SK-N-SH (cell line): Measurements from ENCODE around the gene MMP2. TPM values are rescaled to one million over a fixed set of nuclear protein-coding genes. Genes with fewer than 3 reads are reported as not detected.

Source experiments
- CTCF ChIA-PET: fragments of 300-600, 350-600 bp; formaldehyde crosslinking; extraction: SDS; loops from one replicate; lab custom pipeline; 2021; lab: Yijun Ruan, JAX
- POLR2A ChIA-PET: fragments of 350-600 bp; sonication (Branson Sonifier 250); formaldehyde crosslinking; extraction: SDS; loops from one replicate; lab custom pipeline; 2020; ENCODE audit warnings: antibody characterized with exemption, inconsistent platforms; lab: Yijun Ruan, JAX
- DNase-seq: peaks from one replicate; pipeline ENCODE4 v3.0.0; 2012
- H2AFZ ChIP-seq: fragments of 200-600 bp; sonication (generic); 2 replicates; pipeline ENCODE4 v1.8.1; 2016; ENCODE audit warnings: antibody characterized with exemption, mild to moderate bottlenecking, low read depth
- H3F3A ChIP-seq: fragments of 200-600 bp; sonication (generic); replicated peaks from 2 replicates; pipeline ENCODE3; 2016; ENCODE audit warnings: antibody characterized with exemption, mild to moderate bottlenecking; ENCODE audit not compliant: insufficient read depth
- H3K27ac ChIP-seq, 2 experiments: fragments of 200-500 bp in 1 of 2; fragments of 200-600 bp in 1 of 2; sonication (Bioruptor generic) in 1 of 2; sonication (generic), shearing (Covaris generic) in 1 of 2; 2 replicates each; pipeline versions ENCODE4 v1.5.1 to v1.6.1; 2014 to 2016; ENCODE audit warnings: low read depth in 2 of 2, inconsistent platforms in 1 of 2, low read length in 1 of 2, mild to moderate bottlenecking in 1 of 2, mixed read lengths in 1 of 2
- H3K27me3 ChIP-seq: fragments of 200-600 bp; sonication (generic), shearing (Covaris generic); 2 replicates; pipeline ENCODE4 v1.6.1; 2016; ENCODE audit warnings: mixed run types; ENCODE audit not compliant: insufficient read depth
- H3K36me3 ChIP-seq, 2 experiments: fragments of 200-500 bp in 1 of 2; fragments of 200-600 bp in 1 of 2; sonication (Bioruptor generic) in 1 of 2; sonication (generic) in 1 of 2; replicated peaks in 1 of 2; 2 replicates each; pipeline versions ENCODE3 to v1.5.1; 2014 to 2016; ENCODE audit warnings: low read length in 1 of 2, mild to moderate bottlenecking in 1 of 2; ENCODE audit not compliant: insufficient read depth in 2 of 2, control insufficient read depth in 1 of 2
- H3K4me1 ChIP-seq, 2 experiments: fragments of 200-500 bp in 1 of 2; fragments of 200-600 bp in 1 of 2; sonication (Bioruptor generic) in 1 of 2; sonication (generic), shearing (Covaris generic) in 1 of 2; 2 replicates each; pipeline versions ENCODE4 v1.5.1 to v1.6.1; 2014 to 2016; ENCODE audit warnings: low read depth in 1 of 2, low read length in 1 of 2, mixed run types in 1 of 2; ENCODE audit not compliant: insufficient read depth in 2 of 2, control insufficient read depth in 1 of 2
- H3K4me2 ChIP-seq: fragments of 200-600 bp; sonication (generic), shearing (Covaris generic); 2 replicates; pipeline ENCODE4 v1.6.1; 2017; ENCODE audit warnings: mixed run types
- H3K4me3 ChIP-seq, 2 experiments: fragments of 200-500 bp in 1 of 2; fragments of 200-600 bp in 1 of 2; sonication (Bioruptor generic) in 1 of 2; sonication (generic), shearing (Covaris generic) in 1 of 2; 2 replicates each; pipeline versions ENCODE4 v1.5.1 to v1.8.1; 2014 to 2016; ENCODE audit warnings: low read depth in 2 of 2, inconsistent platforms in 1 of 2, low read length in 1 of 2, mild to moderate bottlenecking in 1 of 2, mixed read lengths in 1 of 2, moderate library complexity in 1 of 2
- H3K79me2 ChIP-seq: fragments of 200-600 bp; sonication (generic); 2 replicates; pipeline ENCODE4 v1.8.1; 2017; ENCODE audit warnings: mild to moderate bottlenecking; ENCODE audit not compliant: insufficient read depth
- H3K9ac ChIP-seq: fragments of 200-600 bp; sonication (generic); 2 replicates; pipeline ENCODE4 v1.6.1; 2017; ENCODE audit warnings: mixed run types
- H3K9me2 ChIP-seq: fragments of 200-600 bp; sonication (generic); 2 replicates; pipeline ENCODE4 v1.6.1; 2017; ENCODE audit warnings: mixed run types
- H3K9me3 ChIP-seq: fragments of 200-600 bp; sonication (generic); 2 replicates; pipeline ENCODE4 v1.6.1; 2017; ENCODE audit warnings: mixed run types, mild to moderate bottlenecking, moderate library complexity
- H4K20me1 ChIP-seq: fragments of 200-600 bp; sonication (generic); 2 replicates; pipeline ENCODE4 v1.6.1; 2017; ENCODE audit warnings: mild to moderate bottlenecking, mixed run types; ENCODE audit not compliant: insufficient read depth
- EP300 ChIP-seq, 2 experiments: IDR thresholded peaks; 2 replicates each; pipeline versions ENCODE4 v1.4.0 to v1.6.1; 2012; ENCODE audit warnings: borderline replicate concordance in 1 of 2, low read depth in 1 of 2, low read length in 1 of 2
- IRF3 ChIP-seq: fragments of 150-350 bp; IDR thresholded peaks from 2 replicates; pipeline ENCODE4 v1.6.1; 2016; ENCODE audit warnings: mild to moderate bottlenecking, low read depth, low read length
- MAX ChIP-seq: IDR thresholded peaks from 2 replicates; pipeline ENCODE4 v1.4.0; 2012; ENCODE audit warnings: low read depth
- MXI1 ChIP-seq: IDR thresholded peaks from 2 replicates; pipeline ENCODE4 v1.6.1; 2012; ENCODE audit warnings: mild to moderate bottlenecking, low read depth, low read length, improper control_type of control experiment
- PBX3 ChIP-seq: IDR thresholded peaks from 2 replicates; pipeline ENCODE4; 2012
- RXRA ChIP-seq: IDR thresholded peaks from 2 replicates; pipeline ENCODE4 v1.4.0; 2012; ENCODE audit warnings: low read depth, mild to moderate bottlenecking, borderline replicate concordance
- SMC3 ChIP-seq: IDR thresholded peaks from 2 replicates; pipeline ENCODE4 v1.6.1; 2012; ENCODE audit warnings: low read depth, low read length, improper control_type of control experiment
- TCF12 ChIP-seq: IDR thresholded peaks from 2 replicates; pipeline ENCODE4 v1.4.0; 2012
- USF1 ChIP-seq: IDR thresholded peaks from 2 replicates; pipeline ENCODE4 v1.4.0; 2012; ENCODE audit warnings: low read depth, borderline replicate concordance
- ZBTB33 ChIP-seq: IDR thresholded peaks from 2 replicates; pipeline ENCODE4 v1.4.0; 2012; ENCODE audit warnings: low read depth, borderline replicate concordance
- WGBS: methylation state at CpG from one replicate; pipeline ENCODE4 v1.1.6; 2017; ENCODE audit warnings: low lambda C conversion rate; 5-methylcytosine and 5-hydroxymethylcytosine counted together
- polyA plus RNA-seq, 3 experiments: library from polyadenylated mRNA; depleted of rRNA; stranded (reverse); fragments of >200 nt; gene quantifications; 2 replicates each; pipeline ENCODE4 v1.2.3, GENCODE V29; 2012

The MMP2 gene
- polyA plus RNA-seq, 1 of the 3 experiments (the other 2 are of a cell fraction): 1,101 TPM

- no peak overlapping the region for H2AFZ ChIP-seq
- no peaks in the 10 kb centered on the region for H3K9me2 ChIP-seq
- H3K9me3 ChIP-seq: no peaks in the 10 kb centered on the region
- no peaks in the 10 kb centered on the region for H4K20me1 ChIP-seq
- 58% methylated on average over 6 of the region's 6 CpGs for WGBS
- H3K4me1 ChIP-seq: no peaks in the 10 kb centered on the region
- H3F3A ChIP-seq: peaks cover 4% of the 10 kb centered on the region
- ChIA-PET POLR2A (no interaction called here), CTCF (interaction anchor here (1.0 to 7.9 kb wide), 4 partner anchors 241 to 380 kb away, joined by 3 to 92 read pairs (median 4); no protein-coding TSS in a partner anchor)
- no peak overlapping the region for H3K4me2 ChIP-seq
- no peak overlapping the region for H3K9ac ChIP-seq
- no peaks in the 10 kb centered on the region for H3K79me2 ChIP-seq
- H3K36me3 ChIP-seq: no peaks in the 10 kb centered on the region
- H3K27me3 ChIP-seq: no peaks in the 10 kb centered on the region
- no peak overlapping the region for H3K27ac ChIP-seq
- DNase-seq: no peak
- TF ChIP-seq MXI1: no peak
- no peak for TF ChIP-seq MAX
- no peak for TF ChIP-seq SMC3
- no peak for TF ChIP-seq ZBTB33
- no peak overlapping the region for H3K4me3 ChIP-seq
Measured at GRCh38 chr16:55462241-55462640, 16.8 kb upstream of the MMP2 start.

- ChIA-PET POLR2A (interaction anchor here (0.9 kb wide), 1 partner anchor 242 kb away, joined by 5 read pairs; no protein-coding TSS in a partner anchor), CTCF (interaction anchor here (0.5 to 7.9 kb wide), 110 partner anchors 7 to 1919 kb away, joined by 3 to 130 read pairs (median 5); partner anchors contain the start of gene MMP2)
- no peaks in the 10 kb centered on the region for H3K36me3 ChIP-seq
- no peak overlapping the region for H2AFZ ChIP-seq
- 48% methylated on average over 4 of the region's 4 CpGs for WGBS
- no peaks in the 10 kb centered on the region for H3K27me3 ChIP-seq
- no peak for DNase-seq
- no peaks in the 10 kb centered on the region for H4K20me1 ChIP-seq
- H3K4me1 ChIP-seq: no peaks in the 10 kb centered on the region
- no peaks in the 10 kb centered on the region for H3K9me3 ChIP-seq
- no peaks in the 10 kb centered on the region for H3K79me2 ChIP-seq
- no peak overlapping the region for H3K4me2 ChIP-seq
- TF ChIP-seq RXRA (no peak), ZBTB33 (no peak), USF1 (no peak), PBX3 (0 out of 2 replicates have a peak, but pooled peaks have one; percentile 19), IRF3 (no peak), EP300 (IDR thresholded peaks at IDR 0.05; ENCODE audit: borderline replicate concordance in 1 of 2, low read depth in 1 of 2, low read length in 1 of 2) (no peak), TCF12 (no peak)
- H3K27ac ChIP-seq: no peak overlapping the region
- H3K9ac ChIP-seq: no peak overlapping the region
- peaks cover 4% of the 10 kb centered on the region for H3F3A ChIP-seq
- H3K9me2 ChIP-seq: no peaks in the 10 kb centered on the region
- no peak overlapping the region for H3K4me3 ChIP-seq
Measured at GRCh38 chr16:55464375-55464774, 14.6 kb upstream of the MMP2 start.
